Measurements from ENCODE around the gene UPF1.

DNA sequence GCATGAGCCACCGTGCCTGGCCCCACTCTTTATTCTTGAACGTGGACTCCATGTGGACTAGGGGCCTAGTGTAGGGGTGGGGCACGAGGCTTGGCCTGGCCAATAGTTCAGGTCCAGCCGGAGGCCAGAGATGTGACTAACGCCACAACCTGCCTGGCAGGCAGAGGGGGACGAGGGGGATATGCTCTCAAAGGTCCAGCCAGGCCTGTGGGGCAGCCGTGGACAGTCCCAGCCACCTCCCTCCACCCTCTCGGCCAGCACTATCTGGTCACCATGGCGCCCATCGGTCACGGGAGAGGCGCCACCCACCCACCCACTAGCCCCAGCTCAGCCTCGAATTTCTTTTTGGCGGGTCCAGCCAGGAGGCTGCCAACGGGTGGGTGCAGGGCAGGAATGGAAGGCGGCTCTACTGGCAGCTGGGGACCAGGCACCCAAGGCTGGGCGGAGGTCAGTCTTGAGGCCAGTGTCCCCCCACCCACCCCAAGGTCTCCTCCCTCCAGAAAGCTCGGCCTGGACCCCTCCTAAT is 66.4 kb downstream of the UPF1 start:
- TF ChIP-seq CTCF (IDR thresholded peaks at IDR 0.05; ENCODE audit: insufficient read depth, low read length) (no peak), GABPA (IDR thresholded peaks at IDR 0.05; ENCODE audit: low read depth) (no peak), POLR2AphosphoS5 (IDR thresholded peaks at IDR 0.05; ENCODE audit: low read depth) (no peak)
- TF ChIP-seq, protein P1, sequence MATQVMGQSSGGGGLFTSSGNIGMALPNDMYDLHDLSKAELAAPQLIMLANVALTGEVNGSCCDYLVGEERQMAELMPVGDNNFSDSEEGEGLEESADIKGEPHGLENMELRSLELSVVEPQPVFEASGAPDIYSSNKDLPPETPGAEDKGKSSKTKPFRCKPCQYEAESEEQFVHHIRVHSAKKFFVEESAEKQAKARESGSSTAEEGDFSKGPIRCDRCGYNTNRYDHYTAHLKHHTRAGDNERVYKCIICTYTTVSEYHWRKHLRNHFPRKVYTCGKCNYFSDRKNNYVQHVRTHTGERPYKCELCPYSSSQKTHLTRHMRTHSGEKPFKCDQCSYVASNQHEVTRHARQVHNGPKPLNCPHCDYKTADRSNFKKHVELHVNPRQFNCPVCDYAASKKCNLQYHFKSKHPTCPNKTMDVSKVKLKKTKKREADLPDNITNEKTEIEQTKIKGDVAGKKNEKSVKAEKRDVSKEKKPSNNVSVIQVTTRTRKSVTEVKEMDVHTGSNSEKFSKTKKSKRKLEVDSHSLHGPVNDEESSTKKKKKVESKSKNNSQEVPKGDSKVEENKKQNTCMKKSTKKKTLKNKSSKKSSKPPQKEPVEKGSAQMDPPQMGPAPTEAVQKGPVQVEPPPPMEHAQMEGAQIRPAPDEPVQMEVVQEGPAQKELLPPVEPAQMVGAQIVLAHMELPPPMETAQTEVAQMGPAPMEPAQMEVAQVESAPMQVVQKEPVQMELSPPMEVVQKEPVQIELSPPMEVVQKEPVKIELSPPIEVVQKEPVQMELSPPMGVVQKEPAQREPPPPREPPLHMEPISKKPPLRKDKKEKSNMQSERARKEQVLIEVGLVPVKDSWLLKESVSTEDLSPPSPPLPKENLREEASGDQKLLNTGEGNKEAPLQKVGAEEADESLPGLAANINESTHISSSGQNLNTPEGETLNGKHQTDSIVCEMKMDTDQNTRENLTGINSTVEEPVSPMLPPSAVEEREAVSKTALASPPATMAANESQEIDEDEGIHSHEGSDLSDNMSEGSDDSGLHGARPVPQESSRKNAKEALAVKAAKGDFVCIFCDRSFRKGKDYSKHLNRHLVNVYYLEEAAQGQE (IDR thresholded peaks at IDR 0.05; ENCODE audit: insufficient replicate concordance, low read depth) = no peak

Data from HL-60 (cell line).